Endodermal cell (in vitro differentiated cells): ENCODE data around the gene STAT6. TPM values are rescaled to one million over a fixed set of nuclear protein-coding genes. Genes with fewer than 3 reads are reported as not detected.
A peak's percentile ranks its signal among the peaks of the same experiment; 100 is the strongest.

Experiments
- DNase-seq: peaks from one replicate; pipeline ENCODE4 v3.0.0-alpha.2; 2017
- H3K27ac ChIP-seq: 2 replicates; pipeline ENCODE4 v1.5.1; 2013; ENCODE audit warnings: mild to moderate bottlenecking, low read depth, low read length, moderate library complexity
- H3K27me3 ChIP-seq: 2 replicates; pipeline ENCODE4 v1.6.1; 2013; ENCODE audit warnings: mild to moderate bottlenecking, low read length, moderate library complexity; ENCODE audit not compliant: insufficient read depth, control insufficient read depth, poor library complexity, severe bottlenecking
- H3K36me3 ChIP-seq: 2 replicates; pipeline ENCODE4 v1.7.0; 2013; ENCODE audit warnings: mild to moderate bottlenecking, low read length, moderate library complexity; ENCODE audit not compliant: control insufficient read depth, insufficient read depth
- H3K4me1 ChIP-seq: one replicate; pipeline ENCODE4 v1.7.0; 2013; ENCODE audit warnings: low read length; ENCODE audit not compliant: control insufficient read depth, insufficient read depth
- H3K4me3 ChIP-seq: 2 replicates; pipeline ENCODE4 v1.5.1; 2013; ENCODE audit warnings: mild to moderate bottlenecking, low read length, moderate library complexity
- H3K9ac ChIP-seq: 2 replicates; pipeline ENCODE4 v1.6.1; 2013; ENCODE audit warnings: mild to moderate bottlenecking, low read length, moderate library complexity; ENCODE audit not compliant: poor library complexity, severe bottlenecking; ENCODE audit errors: extremely low read depth
- H3K9me3 ChIP-seq: 2 replicates; pipeline ENCODE4 v1.6.1; 2013; ENCODE audit warnings: mild to moderate bottlenecking, low read length, moderate library complexity; ENCODE audit not compliant: control insufficient read depth
- H3K27ac Mint-ChIP-seq: 2 replicates; pipeline ENCODE4 v1.8.0; 2020; ENCODE audit warnings: mixed read lengths
- H3K27me3 Mint-ChIP-seq: 2 replicates; pipeline ENCODE4 v1.8.0; 2021; ENCODE audit warnings: mild to moderate bottlenecking, mixed read lengths; ENCODE audit not compliant: insufficient read depth
- H3K36me3 Mint-ChIP-seq: 2 replicates; pipeline ENCODE4 v1.8.0; 2020; ENCODE audit warnings: low read depth, mixed read lengths
- H3K4me1 Mint-ChIP-seq: 2 replicates; pipeline ENCODE4 v1.8.0; 2020; ENCODE audit warnings: mixed read lengths
- H3K4me3 Mint-ChIP-seq: 2 replicates; pipeline ENCODE4 v1.8.0; 2020; ENCODE audit warnings: mild to moderate bottlenecking, moderate library complexity, mixed read lengths
- H3K9me3 Mint-ChIP-seq: 2 replicates; pipeline ENCODE4 v1.8.0; 2020; ENCODE audit warnings: mild to moderate bottlenecking, mixed read lengths
- CTCF ChIP-seq: fragments of 200-600 bp; sonication (generic); conservative IDR thresholded peaks from 2 replicates; pipeline ENCODE4 v1.5.0; 2021; ENCODE audit warnings: antibody characterized with exemption, mild to moderate bottlenecking
- WGBS, 2 experiments: methylation state at CpG; one replicate each; pipeline versions ENCODE4 v1.1.5 to v1.1.7; 2013; ENCODE audit warnings: missing lambda C conversion rate in 2 of 2, mixed read lengths in 1 of 2; ENCODE audit not compliant: insufficient coverage in 1 of 2, insufficient read length in 1 of 2; 5-methylcytosine and 5-hydroxymethylcytosine counted together
- total RNA-seq, 2 donors: library from RNA; stranded (reverse); fragmentation: NEBNext Ultra II Directional in 1 of 2; extraction: Animal tissue kit (Norgen Biotek cat#: 25700) in 1 of 2; gene quantifications; 2 replicates in 1 of 2; 3 replicates in 1 of 2; pipeline ENCODE4 v1.2.1, GENCODE V29; 2021

Gene STAT6
- total RNA-seq, 2 donors from 2014 or later, result 60.2 to 102 TPM

GRCh38 chr12:57099047-57099714 lies 12.0 kb downstream of the STAT6 start:
- Histone ChIP-seq H3K36me3 (peaks cover 19% of the 10 kb centered on the region), H3K9me3 (no peaks in the 10 kb centered on the region), H3K27me3 (no peaks in the 10 kb centered on the region), H3K27ac (no peak overlapping the region), H3K9ac (no peak overlapping the region), H3K4me1 (peaks cover 5% of the 10 kb centered on the region), H3K4me3 (no peak overlapping the region)
- Mint-ChIP-seq H3K27ac (peak overlapping the region; percentile 68), H3K27me3 (no peaks in the 10 kb centered on the region), H3K4me1 (no peaks in the 10 kb centered on the region), H3K36me3 (peaks cover 57% of the 10 kb centered on the region), H3K9me3 (no peaks in the 10 kb centered on the region), H3K4me3 (no peak overlapping the region)
- no peak for TF ChIP-seq CTCF
- 92 to 98% methylated on average over 10 of the region's 11 CpGs for WGBS, 2 experiments
- DNase-seq, result no peak

- peaks cover 5% of the 10 kb centered on the region for H3K4me1 ChIP-seq
- H3K9me3 ChIP-seq, result no peaks in the 10 kb centered on the region
- Mint-ChIP-seq H3K4me1 (peaks cover 3% of the 10 kb centered on the region), H3K4me3 (no peak overlapping the region), H3K9me3 (no peaks in the 10 kb centered on the region), H3K36me3 (peaks cover 55% of the 10 kb centered on the region), H3K27ac (no peak overlapping the region), H3K27me3 (no peaks in the 10 kb centered on the region)
- WGBS, 2 experiments, result 90 to 100% methylated on average over 1 of the region's 1 CpG
- H3K27ac ChIP-seq, result no peak overlapping the region
- no peak for TF ChIP-seq CTCF
- no peak overlapping the region for H3K9ac ChIP-seq
- DNase-seq, result no peak
- H3K36me3 ChIP-seq, result peaks cover 19% of the 10 kb centered on the region
- H3K27me3 ChIP-seq, result no peaks in the 10 kb centered on the region
- no peak overlapping the region for H3K4me3 ChIP-seq
These were observed 12.6 kb downstream of the STAT6 start for GRCh38 chr12:57098546-57098945.

- Histone ChIP-seq H3K9me3 (no peaks in the 10 kb centered on the region), H3K4me1 (peaks cover 3% of the 10 kb centered on the region), H3K27me3 (no peaks in the 10 kb centered on the region), H3K27ac (no peak overlapping the region), H3K4me3 (no peak overlapping the region), H3K9ac (no peak overlapping the region), H3K36me3 (peaks cover 19% of the 10 kb centered on the region)
- WGBS, 2 experiments, result 87 to 95% methylated on average over 8 of the region's 8 CpGs
- Mint-ChIP-seq H3K36me3 (peaks cover 59% of the 10 kb centered on the region), H3K27ac (no peak overlapping the region), H3K4me3 (no peak overlapping the region), H3K27me3 (no peaks in the 10 kb centered on the region), H3K4me1 (peaks cover 5% of the 10 kb centered on the region), H3K9me3 (no peaks in the 10 kb centered on the region)
- DNase-seq, result no peak
- TF ChIP-seq CTCF, result no peak
These were observed 13.7 kb downstream of the STAT6 start for GRCh38 chr12:57097554-57097835.
